Right lobe of liver (tissue), 6 donors: ENCODE measurements around the gene CC2D2A. TPM values are rescaled to one million over a fixed set of nuclear protein-coding genes. Genes with fewer than 3 reads are reported as not detected.
"Not testable (repeated sequence)": the region's sequence is repeated elsewhere in the genome, so short reads cannot be mapped to it uniquely, and the experiment has no call there.

ENCODE experiments used
- ATAC-seq, 4 donors: fragments of 200-7000 bp; cut with Tn5 transposase; one replicate each; pipeline ENCODE4 v1.9.1; 2020; ENCODE audit warnings: mild to moderate bottlenecking in 4 of 4, moderate library complexity in 4 of 4
- DNase-seq, 3 donors: peaks; one replicate each; pipeline ENCODE4 v3.0.0-alpha.2; 2020
- H3K27ac ChIP-seq, 3 donors: fragments of 200-600 bp; one replicate each; pipeline ENCODE4 v1.8.0; 2022
- H3K27me3 ChIP-seq, 2 donors: fragments of 200-600 bp; one replicate each; pipeline ENCODE4 v1.8.0; 2022
- H3K36me3 ChIP-seq, 4 donors: fragments of 200-600 bp; sonication (generic) in 1 of 4; one replicate each; pipeline versions ENCODE4 v1.5.1 to v1.8.0; 2017 to 2022; ENCODE audit warnings: control low read depth in 1 of 4
- H3K4me1 ChIP-seq, 4 donors: fragments of 200-600 bp; sonication (generic) in 1 of 4; one replicate each; pipeline versions ENCODE4 v1.5.1 to v1.8.0; 2017 to 2022; ENCODE audit warnings: control low read depth in 1 of 4
- H3K4me3 ChIP-seq, 3 donors: fragments of 200-600 bp; one replicate each; pipeline ENCODE4 v1.8.0; 2022
- H3K9me3 ChIP-seq, 4 donors: fragments of 200-600 bp; sonication (generic) in 1 of 4; one replicate each; pipeline versions ENCODE4 v1.5.1 to v1.8.0; 2017 to 2022; ENCODE audit warnings: control low read depth in 1 of 4
- CTCF ChIP-seq, 4 donors: fragments of 200-600 bp in 3 of 4; fragments of 450-650 bp in 1 of 4; IDR thresholded peaks; one replicate each; pipeline versions ENCODE4 v1.5.1 to v1.8.0; 2016 to 2022; ENCODE audit warnings: antibody characterized with exemption in 4 of 4, mild to moderate bottlenecking in 2 of 4
- POLR2A ChIP-seq: fragments of 450-650 bp; IDR thresholded peaks from one replicate; pipeline ENCODE4 v1.6.1; 2017; ENCODE audit warnings: antibody characterized with exemption, mild to moderate bottlenecking
- WGBS: methylation state at CpG from one replicate; pipeline ENCODE4 v1.1.6; 2018; ENCODE audit warnings: low coverage, low lambda C conversion rate; ENCODE audit not compliant: insufficient coverage; ENCODE audit errors: missing lambda C conversion rate; 5-methylcytosine and 5-hydroxymethylcytosine counted together
- intact Hi-C, 2 donors: fragments of 100-400 bp; cut with DNase I; formaldehyde crosslinking; loops; one replicate each; pipeline versions ENCODE4 v1.11.2 to v1.14.1; 2022
- total RNA-seq, 6 experiments: library from RNA; depleted of rRNA in 2 of 6; stranded (reverse); fragments of >200 nt in 2 of 6; fragmentation: NEBNext Ultra II Directional in 3 of 6; extraction: Animal tissue kit (Norgen Biotek cat#: 25700) in 3 of 6; gene quantifications; one replicate each; pipeline versions ENCODE4 v1.1.0 to v1.2.4, GENCODE V29; 2016 to 2023
- donor health status: DM: no; HTN: yes; CAD: no.
- donor health status: DM: no; HTN: no; CAD: no.
- donor health status: DM: no; HTN: no; CAD: no.
- donor health status: DM: no; HTN: yes; CAD: no.
- donor health status: DM: no; HTN: yes; CAD: no.

Gene CC2D2A
- total RNA-seq, 6 experiments from 2014 or later: 1.7 to 6.5 (median 3.2) TPM

GRCh38 chr4:15600176-15600575 lies 130.5 kb downstream of the CC2D2A start:
- ATAC-seq: no peak
- H3K27me3 ChIP-seq: no peaks in the 10 kb centered on the region

GRCh38 chr4:15601862-15602261 lies 132.2 kb downstream of the CC2D2A start:
- intact Hi-C loops: no loop called here
- WGBS: 96% methylated on average over 2 of the region's 2 CpGs
- Histone ChIP-seq H3K9me3 (no peaks in the 10 kb centered on the region), H3K27ac (no peak overlapping the region), H3K4me1 (no peaks in the 10 kb centered on the region), H3K4me3 (no peak overlapping the region), H3K36me3 (peaks cover 0 to 15% (median 7%) of the 10 kb centered on the region in 4 donors), H3K27me3 (no peaks in the 10 kb centered on the region)
- DNase-seq (no peak), ATAC-seq (no peak)
- no peak for TF ChIP-seq POLR2A
- TF ChIP-seq CTCF (IDR thresholded peaks at IDR 0.05): no peak

More at GRCh38 chr4:15600176-15600575, 130.5 kb downstream of the CC2D2A start:
- Histone ChIP-seq H3K36me3 (peaks cover 0 to 13% (median 7%) of the 10 kb centered on the region in 4 donors), H3K9me3 (no peaks in the 10 kb centered on the region), H3K4me1 (no peaks in the 10 kb centered on the region), H3K27ac (no peak overlapping the region), H3K4me3 (no peak overlapping the region)
- DNase-seq: no peak
- intact Hi-C loops: no loop called here
- WGBS: 96% methylated on average over 3 of the region's 3 CpGs
- TF ChIP-seq CTCF (IDR thresholded peaks at IDR 0.05): no peak
- no peak for TF ChIP-seq POLR2A

GRCh38 chr4:15605537-15605936 lies 135.9 kb downstream of the CC2D2A start:
- TF ChIP-seq CTCF (IDR thresholded peaks at IDR 0.05) (no peak), POLR2A (no peak)
- Histone ChIP-seq H3K27me3 (no peaks in the 10 kb centered on the region), H3K4me3 (no peak overlapping the region), H3K4me1 (no peaks in the 10 kb centered on the region), H3K9me3 (no peaks in the 10 kb centered on the region), H3K36me3 (peaks cover 0 to 15% (median 6%) of the 10 kb centered on the region in 4 donors), H3K27ac (no peak overlapping the region)
- ATAC-seq: peak; percentile 46 to 75 (median 66)
- WGBS: 75% methylated on average over 4 of the region's 5 CpGs
- intact Hi-C loops: no loop called here
- no peak for DNase-seq

- H3K9me3 ChIP-seq: no peaks in the 10 kb centered on the region
- no peak overlapping the region for H3K27ac ChIP-seq
- no peak for DNase-seq
- no peak for ATAC-seq
- no peaks in the 10 kb centered on the region for H3K27me3 ChIP-seq
- no peak overlapping the region for H3K4me3 ChIP-seq
- TF ChIP-seq CTCF (IDR thresholded peaks at IDR 0.05) (no peak), POLR2A (no peak)
- H3K4me1 ChIP-seq: no peaks in the 10 kb centered on the region
- peaks cover 0 to 7% (median 0%) of the 10 kb centered on the region in 4 donors for H3K36me3 ChIP-seq
- intact Hi-C loops: no loop called here
- WGBS: 77% methylated on average over 2 of the region's 2 CpGs
Measured at GRCh38 chr4:15610855-15611254, 141.2 kb downstream of the CC2D2A start.

GRCh38 chr4:15612136-15612535 lies 142.5 kb downstream of the CC2D2A start:
- TF ChIP-seq POLR2A: no peak
- TF ChIP-seq CTCF (IDR thresholded peaks at IDR 0.05): no peak
- Histone ChIP-seq H3K4me3 (no peak overlapping the region), H3K36me3 (peaks cover 0 to 7% (median 0%) of the 10 kb centered on the region in 4 donors), H3K27me3 (no peaks in the 10 kb centered on the region), H3K4me1 (no peaks in the 10 kb centered on the region), H3K27ac (no peak overlapping the region), H3K9me3 (no peaks in the 10 kb centered on the region)
- 94% methylated on average over 2 of the region's 2 CpGs for WGBS
- intact Hi-C loops: no loop called here
- DNase-seq (no peak), ATAC-seq (no peak)

GRCh38 chr4:15614891-15615290 lies 145.2 kb downstream of the CC2D2A start:
- DNase-seq: not testable (repeated sequence)
- 100% methylated on average over 1 of the region's 24 CpGs for WGBS

GRCh38 chr4:15617407-15617806 lies 147.7 kb downstream of the CC2D2A start:
- H3K36me3 ChIP-seq, H3K27ac ChIP-seq, H3K27me3 ChIP-seq, H3K4me3 ChIP-seq, H3K4me1 ChIP-seq, DNase-seq, ATAC-seq, intact Hi-C loops, H3K9me3 ChIP-seq: not testable (repeated sequence)
- WGBS: 100% methylated on average over 4 of the region's 5 CpGs

More at GRCh38 chr4:15614891-15615290, 145.2 kb downstream of the CC2D2A start:
- H3K27me3 ChIP-seq, ATAC-seq, H3K36me3 ChIP-seq, H3K4me3 ChIP-seq, intact Hi-C loops, H3K27ac ChIP-seq, H3K9me3 ChIP-seq, H3K4me1 ChIP-seq: not testable (repeated sequence)
